SH-SY5Y (cell line): ENCODE measurements around the gene ALDH1A3.

Experiments
- GATA2 ChIP-seq: IDR thresholded peaks from 2 replicates; pipeline ENCODE4 v1.6.1; 2011; ENCODE audit warnings: mild to moderate bottlenecking, low read depth, low read length
- GATA3 ChIP-seq: IDR thresholded peaks from 2 replicates; pipeline ENCODE4 v1.6.1; 2011; ENCODE audit warnings: low read depth, mild to moderate bottlenecking, low read length, moderate library complexity

ALDH1A3 gene

DNA sequence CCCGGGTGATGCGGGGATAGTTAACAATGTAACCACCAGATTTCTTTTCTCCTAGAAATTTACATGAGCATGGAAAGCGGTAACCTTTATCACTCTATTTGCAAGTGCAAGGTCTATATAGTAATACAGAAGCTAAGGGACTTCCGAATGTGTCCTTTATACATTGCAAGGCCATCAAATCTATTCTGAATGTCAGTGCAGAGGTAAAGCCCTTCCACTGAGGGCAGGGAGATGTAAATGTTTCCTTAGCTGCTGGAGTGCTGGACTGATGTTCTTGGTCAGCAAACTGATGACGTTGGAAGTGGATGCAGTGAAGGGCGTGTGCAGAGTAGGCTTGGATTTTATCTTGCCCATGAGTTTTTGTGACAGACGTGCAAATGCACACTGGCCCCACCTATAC lies 6.2 kb downstream of the ALDH1A3 start:
- no peak for TF ChIP-seq GATA2
- no peak for TF ChIP-seq GATA3

DNA sequence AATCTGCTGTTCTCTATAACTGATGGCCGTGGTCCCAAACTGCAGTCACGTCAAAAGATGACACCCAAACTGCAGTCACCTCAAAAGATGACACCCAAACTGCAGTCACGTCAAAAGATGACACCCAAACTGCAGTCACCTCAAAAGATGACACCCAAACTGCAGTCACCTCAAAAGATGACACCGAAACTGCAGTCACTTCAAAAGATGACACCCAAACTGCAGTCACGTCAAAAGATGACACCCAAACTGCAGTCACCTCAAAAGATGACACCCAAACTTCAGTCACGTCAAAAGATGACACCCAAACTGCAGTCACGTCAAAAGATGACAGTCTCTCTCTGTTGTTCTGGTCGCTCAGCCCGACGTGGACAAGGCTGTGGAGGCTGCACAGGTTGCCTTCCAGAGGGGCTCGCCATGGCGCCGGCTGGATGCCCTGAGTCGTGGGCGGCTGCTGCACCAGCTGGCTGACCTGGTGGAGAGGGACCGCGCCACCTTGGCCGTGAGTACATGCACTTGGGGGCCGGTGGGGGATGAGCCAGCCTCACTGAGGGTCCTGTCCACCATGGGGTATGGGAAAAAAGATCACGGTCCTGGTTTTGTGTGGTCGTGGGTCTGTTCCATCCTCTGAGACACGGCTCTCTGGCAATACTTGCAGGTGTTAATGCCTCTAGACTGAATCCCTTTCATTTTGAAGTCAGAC lies 7.7 kb downstream of the ALDH1A3 start:
- TF ChIP-seq GATA2 (no peak), GATA3 (no peak)

DNA sequence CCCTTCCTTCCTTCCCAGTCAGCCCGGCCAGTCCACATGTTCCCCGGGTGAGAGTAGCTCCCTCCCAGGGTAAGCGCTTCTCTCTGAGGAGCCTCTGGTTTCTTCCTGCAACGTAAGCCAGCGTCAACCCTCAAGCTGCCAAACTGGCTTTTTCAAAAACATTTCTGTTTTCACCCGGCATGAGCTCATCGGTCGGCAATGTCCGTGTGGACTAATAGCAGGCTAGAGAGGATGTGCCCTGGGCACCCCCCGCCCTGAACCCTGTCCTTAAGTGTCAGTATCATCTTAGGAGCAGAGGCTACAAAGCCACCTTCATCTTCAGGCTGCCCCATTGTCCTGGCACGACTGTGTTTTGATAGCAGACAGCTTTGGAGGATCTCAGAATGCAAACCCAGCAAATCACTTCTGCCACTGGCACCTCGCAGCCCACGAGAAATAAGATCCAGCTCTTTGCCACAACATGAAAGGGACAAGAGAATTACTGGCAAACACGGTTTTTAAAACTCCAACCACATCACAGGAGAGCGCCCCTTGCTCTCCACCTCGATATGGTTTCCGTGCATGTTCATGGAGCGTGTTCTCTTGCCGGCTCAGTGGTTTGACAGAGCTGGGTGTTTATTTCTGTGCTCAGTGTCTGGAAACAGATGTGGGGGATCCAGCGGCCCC lies 9.9 kb downstream of the ALDH1A3 start:
- TF ChIP-seq GATA2 (no peak), GATA3 (no peak)

DNA sequence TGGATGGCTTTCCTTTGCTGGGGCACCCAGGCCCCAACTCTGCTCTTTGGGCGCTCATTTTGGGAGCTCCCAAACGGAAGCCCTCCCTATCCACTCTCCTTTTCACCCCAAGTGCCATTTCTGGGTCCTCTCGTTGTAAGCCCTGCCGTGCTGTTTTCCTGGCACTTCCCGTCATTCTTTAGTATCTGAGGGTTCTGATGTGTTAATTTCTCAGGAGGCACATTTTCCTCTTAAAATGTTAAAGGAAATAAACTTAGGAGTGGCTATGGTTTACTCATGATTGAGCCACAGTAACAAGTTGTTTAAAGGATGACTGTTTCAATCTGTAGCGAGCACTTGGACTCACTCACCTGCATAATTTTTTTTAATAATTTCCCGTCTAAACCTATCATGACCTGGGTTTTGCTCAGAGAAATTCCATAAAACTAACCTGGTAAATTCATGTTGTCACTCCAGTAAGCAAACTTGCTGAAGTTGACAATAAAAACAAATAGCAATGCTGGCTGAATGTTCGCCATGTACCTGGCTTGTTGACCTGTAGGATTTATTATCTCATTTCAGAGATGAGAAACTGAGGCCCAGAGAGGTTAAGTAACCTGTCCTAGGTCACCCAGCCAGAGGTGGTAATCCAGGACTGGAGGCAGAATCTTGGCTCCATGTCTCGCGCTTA lies 10.6 kb downstream of the ALDH1A3 start:
- TF ChIP-seq GATA2 (no peak), GATA3 (no peak)

DNA sequence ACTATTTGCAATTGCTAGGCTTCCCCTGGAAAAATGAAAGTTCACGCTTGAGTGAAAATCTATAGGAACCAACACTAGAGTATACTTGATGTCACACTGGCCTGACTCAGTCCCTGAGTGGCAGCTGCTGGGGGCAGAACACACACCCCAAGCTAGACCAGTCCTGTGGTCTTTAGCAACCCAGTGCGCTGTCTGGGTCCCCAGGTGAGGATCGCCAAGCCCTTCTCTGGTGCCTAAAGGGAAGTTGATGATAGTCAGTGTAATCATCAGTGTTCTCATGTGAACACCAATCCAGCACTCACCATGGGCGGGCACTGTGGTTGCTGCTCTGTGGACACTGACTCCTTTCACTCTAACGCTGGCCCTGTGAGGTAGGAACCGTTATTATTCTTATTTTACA lies 11.2 kb downstream of the ALDH1A3 start:
- TF ChIP-seq GATA3 (no peak), GATA2 (no peak)

DNA sequence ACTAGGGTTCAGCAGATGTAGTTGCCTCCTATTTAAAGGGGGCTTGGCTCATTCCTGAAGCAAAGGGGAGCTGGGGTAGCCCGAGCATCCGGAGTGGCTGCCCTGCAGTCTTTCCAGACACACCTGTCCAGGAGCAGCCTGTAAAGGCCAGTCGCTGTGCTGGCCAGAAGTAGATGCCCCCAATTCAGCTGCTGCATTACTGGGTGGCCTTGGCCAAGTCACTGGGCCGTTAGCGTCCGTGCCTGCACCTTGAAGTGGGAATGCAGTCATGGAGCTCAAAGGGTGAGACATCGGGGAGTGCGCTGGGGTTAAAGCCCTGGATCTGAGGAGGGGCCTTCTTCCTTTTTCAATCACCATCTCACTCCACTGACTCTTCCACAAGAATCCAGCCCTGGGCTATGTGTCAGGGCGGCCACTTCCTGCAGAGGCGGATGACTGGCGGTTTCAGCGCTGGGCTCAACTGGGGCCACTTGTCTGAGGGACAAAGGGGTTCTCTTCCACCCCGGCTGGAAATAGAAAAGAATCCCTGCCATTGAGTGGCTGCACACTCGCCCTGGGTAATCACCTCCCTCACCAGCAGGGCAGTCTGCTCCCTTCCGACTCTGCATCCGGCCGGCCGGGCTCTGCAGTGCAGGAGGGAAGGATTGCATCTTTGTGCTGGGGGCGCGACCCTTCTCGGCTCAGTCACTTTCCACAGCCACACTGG lies 11.8 kb downstream of the ALDH1A3 start:
- TF ChIP-seq GATA3 (no peak), GATA2 (no peak)

DNA sequence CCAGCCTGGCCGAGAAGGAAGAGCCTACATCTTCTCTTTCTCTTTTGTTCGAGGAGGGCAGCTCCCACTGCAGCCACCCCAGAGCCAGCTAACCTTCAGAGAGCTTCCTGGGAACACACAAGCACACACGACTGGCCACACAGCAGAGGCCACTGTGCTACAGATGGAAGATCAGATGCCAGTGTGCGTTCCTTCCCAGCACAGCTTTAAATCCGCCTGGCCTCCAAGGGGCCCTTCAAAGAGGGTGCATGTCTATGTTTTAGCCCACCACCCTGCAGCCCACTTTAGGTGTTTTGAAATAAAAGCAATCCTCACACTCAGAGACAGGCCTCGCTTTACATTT lies 12.4 kb downstream of the ALDH1A3 start:
- TF ChIP-seq GATA3, result no peak
- no peak for TF ChIP-seq GATA2

DNA sequence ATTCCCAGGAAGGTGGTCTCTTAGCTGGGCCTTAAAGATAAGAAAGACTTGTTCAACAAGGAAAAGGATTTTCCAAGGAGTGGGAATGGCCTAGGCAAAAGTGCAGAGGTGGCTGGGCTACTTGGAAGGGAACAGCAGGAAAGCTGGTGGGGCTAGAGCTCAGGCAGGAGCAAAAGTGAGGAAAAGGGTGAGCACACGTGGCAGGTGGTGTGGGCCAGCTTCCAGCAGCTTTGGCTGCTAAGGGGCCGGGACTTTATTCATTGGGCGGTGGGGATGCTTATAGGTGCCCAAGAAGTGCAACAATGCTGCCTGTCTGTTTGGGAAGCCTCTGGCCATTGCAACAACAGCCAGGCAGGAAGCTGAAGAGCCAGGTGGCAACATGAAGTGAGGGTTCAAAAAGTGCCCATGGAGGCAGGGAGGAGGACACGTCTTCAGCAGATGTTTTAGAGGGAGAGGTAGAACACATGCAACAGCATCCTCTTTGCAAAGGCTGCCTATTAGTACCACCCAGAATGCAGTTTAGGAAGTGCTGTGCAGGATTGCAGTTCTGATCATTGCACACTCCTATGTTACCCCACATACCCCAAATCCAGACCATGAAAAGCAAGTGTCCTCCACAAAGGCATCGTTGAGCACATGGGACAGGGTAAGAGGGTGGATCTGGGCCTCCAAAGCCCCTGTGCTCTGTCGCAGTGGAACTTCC lies 13.8 kb downstream of the ALDH1A3 start:
- TF ChIP-seq GATA2 (no peak), GATA3 (no peak)

DNA sequence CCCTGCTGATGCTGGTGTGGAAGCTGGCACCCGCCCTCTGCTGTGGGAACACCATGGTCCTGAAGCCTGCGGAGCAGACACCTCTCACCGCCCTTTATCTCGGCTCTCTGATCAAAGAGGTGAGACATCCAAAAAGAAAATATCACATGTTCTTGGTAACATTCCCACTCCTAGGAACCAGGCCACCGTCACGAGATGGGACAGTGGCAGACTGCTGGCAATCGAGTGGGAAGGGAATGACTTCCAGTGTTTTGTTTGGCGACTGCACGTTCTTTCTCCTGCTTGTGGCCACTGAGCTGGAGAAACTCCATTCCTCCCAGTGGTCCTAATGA lies 14.3 kb downstream of the ALDH1A3 start:
- TF ChIP-seq GATA3 (no peak), GATA2 (no peak)

DNA sequence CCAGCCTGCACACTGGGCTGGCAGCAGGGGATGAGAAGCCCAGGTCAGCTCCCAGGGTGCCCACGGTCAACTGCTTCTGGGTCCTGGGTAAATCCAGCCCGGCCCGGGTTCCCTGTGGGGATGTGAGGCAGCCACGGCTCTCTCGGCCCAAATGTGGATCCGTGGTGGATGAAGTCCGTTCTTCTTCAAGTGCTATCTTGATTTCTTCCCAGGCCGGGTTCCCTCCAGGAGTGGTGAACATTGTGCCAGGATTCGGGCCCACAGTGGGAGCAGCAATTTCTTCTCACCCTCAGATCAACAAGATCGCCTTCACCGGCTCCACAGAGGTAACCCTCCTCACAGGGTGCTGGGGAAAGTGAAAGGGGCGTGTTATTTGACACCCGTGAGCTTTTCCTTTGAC lies 16.1 kb downstream of the ALDH1A3 start:
- no peak for TF ChIP-seq GATA2
- no peak for TF ChIP-seq GATA3

DNA sequence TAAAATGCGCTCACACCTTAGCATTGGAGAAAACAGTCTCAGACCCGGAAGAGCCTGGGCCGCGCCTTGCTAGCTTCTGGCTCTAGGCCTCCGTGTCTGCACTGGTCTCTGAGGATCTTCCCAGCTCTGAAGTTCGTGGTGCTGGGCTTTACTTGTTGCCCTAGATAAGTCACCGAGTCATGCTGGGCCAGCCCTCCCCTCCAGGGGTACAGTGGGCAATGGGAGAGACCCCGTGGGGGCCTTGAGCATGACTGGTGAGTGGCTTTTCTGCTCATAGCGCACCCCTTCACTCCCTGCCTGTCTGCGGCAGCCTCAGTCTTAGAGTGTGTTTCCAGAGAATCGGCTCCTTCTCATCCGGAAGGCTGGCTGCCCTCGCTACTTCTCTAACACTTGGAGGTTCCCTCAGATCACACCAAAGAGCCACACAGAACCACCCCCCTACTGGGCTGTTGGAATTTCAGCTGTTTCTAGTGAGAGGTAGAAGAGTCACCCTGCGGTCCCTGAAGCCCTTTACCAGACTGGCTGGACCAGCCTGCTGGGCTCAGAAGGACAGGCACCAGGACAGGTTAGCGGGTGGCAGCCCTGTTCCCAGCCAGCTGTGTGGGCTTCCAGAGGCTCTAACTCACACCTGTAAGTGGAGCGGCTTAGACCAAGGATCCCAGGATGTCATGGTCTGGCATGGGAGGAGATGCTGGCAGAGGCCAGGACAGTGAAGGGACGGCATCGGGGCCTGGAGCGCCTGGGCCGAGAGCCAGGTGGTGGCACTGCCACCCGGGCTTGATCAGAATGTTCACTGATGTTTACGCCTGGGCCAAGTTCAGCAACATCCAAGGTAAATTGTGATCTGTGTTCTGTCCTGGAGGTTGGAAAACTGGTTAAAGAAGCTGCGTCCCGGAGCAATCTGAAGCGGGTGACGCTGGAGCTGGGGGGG lies 17.9 kb downstream of the ALDH1A3 start:
- TF ChIP-seq GATA3, result no peak
- TF ChIP-seq GATA2, result no peak

DNA sequence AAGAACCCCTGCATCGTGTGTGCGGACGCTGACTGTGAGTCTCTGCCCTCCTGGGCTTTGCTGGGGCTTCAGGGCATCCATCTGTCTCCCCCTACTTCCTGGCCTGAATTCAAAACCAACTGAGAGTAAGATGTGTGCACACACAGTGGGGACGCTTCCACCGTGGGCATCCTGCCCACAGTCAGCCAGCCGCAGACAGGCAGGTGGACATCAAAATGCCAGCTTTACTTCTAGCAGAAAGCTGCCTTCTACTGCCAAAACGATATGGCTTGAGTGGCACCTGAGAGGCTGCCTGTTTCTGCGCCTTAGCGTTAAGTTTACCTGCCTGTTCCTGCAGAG lies 18.5 kb downstream of the ALDH1A3 start:
- TF ChIP-seq GATA2 (no peak), GATA3 (no peak)
